ENCODE data around the gene COL28A1. TPM values are rescaled to one million over a fixed set of nuclear protein-coding genes. Genes with fewer than 3 reads are reported as not detected.

The COL28A1 gene
- total RNA-seq, 1 experiment from 2014 or later, result 7.3 TPM

- no peaks in the 10 kb centered on the region for H3K27me3 ChIP-seq (replicated peaks; ENCODE audit: control insufficient read depth, insufficient read depth, low read length)
- no peak for DNase-seq
- peaks cover 8% of the 10 kb centered on the region for H3K9me3 Mint-ChIP-seq (ENCODE audit: unreplicated experiment)
- no peak overlapping the region for H3K4me3 ChIP-seq (ENCODE audit: low read depth, low read length)
- intact Hi-C loops (cut with micrococcal nuclease; ENCODE audit: unreplicated experiment), result no loop called here
- no peak overlapping the region for H3K27ac Mint-ChIP-seq (ENCODE audit: unreplicated experiment)
- H3K9me3 ChIP-seq, result peaks cover 3% of the 10 kb centered on the region; the same call in 1 of the 2 replicates
- H3K4me1 ChIP-seq, result no peaks in the 10 kb centered on the region
- H3K36me3 ChIP-seq (ENCODE audit: control insufficient read depth, insufficient read depth, low read length), result no peaks in the 10 kb centered on the region
- CTCF ChIA-PET, result no interaction called here
- TF ChIP-seq CTCF (IDR thresholded peaks at IDR 0.05; ENCODE audit: insufficient read depth in 1 of 2, low read depth in 1 of 2, low read length in 1 of 2, severe bottlenecking in 1 of 2, unreplicated experiment in 1 of 2), result no peak
- H3K4me3 Mint-ChIP-seq (ENCODE audit: unreplicated experiment), result no peak overlapping the region
- BruUV-seq (replicated peaks), result no TSS peak
- no peaks in the 10 kb centered on the region for H3K27me3 Mint-ChIP-seq (ENCODE audit: insufficient read depth, unreplicated experiment)
- POLR2A ChIA-PET, result no interaction called here
- no peaks in the 10 kb centered on the region for H3K4me1 Mint-ChIP-seq (ENCODE audit: low read depth, unreplicated experiment)
- no peaks in the 10 kb centered on the region for H3K36me3 Mint-ChIP-seq (ENCODE audit: insufficient read depth, unreplicated experiment)
Observed at GRCh38 chr7:7317850-7318249, 217.8 kb downstream of the COL28A1 start.

- no peaks in the 10 kb centered on the region for H3K4me1 Mint-ChIP-seq (ENCODE audit: low read depth, unreplicated experiment)
- no peaks in the 10 kb centered on the region for H3K36me3 ChIP-seq (ENCODE audit: control insufficient read depth, insufficient read depth, low read length)
- H3K4me1 ChIP-seq, result no peaks in the 10 kb centered on the region
- H3K4me3 ChIP-seq (ENCODE audit: low read depth, low read length), result no peak overlapping the region
- TF ChIP-seq CTCF (IDR thresholded peaks at IDR 0.05; ENCODE audit: insufficient read depth in 1 of 2, low read depth in 1 of 2, low read length in 1 of 2, severe bottlenecking in 1 of 2, unreplicated experiment in 1 of 2), result no peak
- BruUV-seq (replicated peaks), result no TSS peak
- no peak overlapping the region for H3K4me3 Mint-ChIP-seq (ENCODE audit: unreplicated experiment)
- H3K9me3 ChIP-seq, result peaks cover 3% of the 10 kb centered on the region; the same call in 1 of the 2 replicates
- DNase-seq, result no peak
- no peaks in the 10 kb centered on the region for H3K36me3 Mint-ChIP-seq (ENCODE audit: insufficient read depth, unreplicated experiment)
- H3K9me3 Mint-ChIP-seq (ENCODE audit: unreplicated experiment), result peaks cover 8% of the 10 kb centered on the region
- ChIA-PET CTCF (no interaction called here), POLR2A (no interaction called here)
- H3K27ac Mint-ChIP-seq (ENCODE audit: unreplicated experiment), result no peak overlapping the region
- no peaks in the 10 kb centered on the region for H3K27me3 Mint-ChIP-seq (ENCODE audit: insufficient read depth, unreplicated experiment)
- no peaks in the 10 kb centered on the region for H3K27me3 ChIP-seq (replicated peaks; ENCODE audit: control insufficient read depth, insufficient read depth, low read length)
- intact Hi-C loops (cut with micrococcal nuclease; ENCODE audit: unreplicated experiment), result no loop called here
Observed at GRCh38 chr7:7315851-7316250, 219.8 kb downstream of the COL28A1 start.

- no peak overlapping the region for H3K27ac Mint-ChIP-seq (ENCODE audit: unreplicated experiment)
- no peak overlapping the region for H3K4me3 ChIP-seq (ENCODE audit: low read depth, low read length)
- H3K4me1 ChIP-seq, result no peaks in the 10 kb centered on the region
- CTCF ChIA-PET, result no interaction called here
- no peaks in the 10 kb centered on the region for H3K36me3 Mint-ChIP-seq (ENCODE audit: insufficient read depth, unreplicated experiment)
- no peaks in the 10 kb centered on the region for H3K27me3 ChIP-seq (replicated peaks; ENCODE audit: control insufficient read depth, insufficient read depth, low read length)
- H3K36me3 ChIP-seq (ENCODE audit: control insufficient read depth, insufficient read depth, low read length), result no peaks in the 10 kb centered on the region
- H3K4me3 Mint-ChIP-seq (ENCODE audit: unreplicated experiment), result no peak overlapping the region
- peaks cover 3% of the 10 kb centered on the region; the same call in 1 of the 2 replicates for H3K9me3 ChIP-seq
- POLR2A ChIA-PET, result no interaction called here
- BruUV-seq (replicated peaks), result no TSS peak
- H3K9me3 Mint-ChIP-seq (ENCODE audit: unreplicated experiment), result peaks cover 9% of the 10 kb centered on the region
- H3K4me1 Mint-ChIP-seq (ENCODE audit: low read depth, unreplicated experiment), result peaks cover 7% of the 10 kb centered on the region
- no peak for DNase-seq
- TF ChIP-seq CTCF (IDR thresholded peaks at IDR 0.05; ENCODE audit: insufficient read depth in 1 of 2, low read depth in 1 of 2, low read length in 1 of 2, severe bottlenecking in 1 of 2, unreplicated experiment in 1 of 2), result no peak
- intact Hi-C loops (cut with micrococcal nuclease; ENCODE audit: unreplicated experiment), result no loop called here
- H3K27me3 Mint-ChIP-seq (ENCODE audit: insufficient read depth, unreplicated experiment), result no peaks in the 10 kb centered on the region
Observed at GRCh38 chr7:7312323-7312722, 223.3 kb downstream of the COL28A1 start.
